GM12891 (cell line): ENCODE data around the gene PLP1.

Experiments used
- POLR2A ChIP-seq: IDR thresholded peaks from 2 replicates; pipeline ENCODE4 v1.6.1; 2011; ENCODE audit warnings: low read depth, low read length, control low read depth
- SPI1 ChIP-seq: IDR thresholded peaks from 2 replicates; pipeline ENCODE4 v1.6.1; 2011; ENCODE audit warnings: low read depth, low read length, control low read depth
- TAF1 ChIP-seq: IDR thresholded peaks from 2 replicates; pipeline ENCODE4 v1.6.1; 2011; ENCODE audit warnings: low read depth, low read length, control low read depth

DNA sequence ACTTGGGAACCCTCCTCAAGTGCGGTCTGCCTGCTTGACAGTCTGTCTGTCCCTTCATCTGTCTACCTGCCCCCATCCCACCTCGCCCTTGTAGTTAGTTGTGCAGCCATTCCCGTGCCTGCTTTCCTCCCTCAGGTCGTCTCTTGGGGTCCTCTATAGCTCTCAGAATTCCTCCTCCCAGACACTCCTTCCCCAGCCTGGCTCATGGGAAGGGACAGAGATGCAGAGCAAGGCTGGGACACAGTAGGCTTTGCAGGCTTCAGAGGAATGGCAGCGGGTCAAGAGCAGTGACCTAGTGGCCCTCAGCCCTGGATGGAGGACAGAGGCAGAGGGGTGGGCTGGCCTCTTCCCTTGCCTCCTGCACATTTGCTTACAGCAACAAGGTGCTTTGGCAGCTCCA is 47.6 kb upstream of the PLP1 start:
- TF ChIP-seq POLR2A = no peak
- TF ChIP-seq SPI1 = no peak
- no peak for TF ChIP-seq TAF1
